Measurements from ENCODE around the gene HSPA13.
"Not testable (repeated sequence)": the region's sequence is repeated elsewhere in the genome, so short reads cannot be mapped to it uniquely, and the experiment has no call there.

Gene HSPA13

GRCh38 chr21:14382835-14383595 lies at the start of gene HSPA13:
TSS of gene HSPA13 (minus strand) at chr21:14383146. CDS start at chr21:14383119, 27 bp downstream.
- peak; percentile 100 for DNase-seq
- in situ Hi-C loops (cut with MboI; ENCODE audit: low pct_unique_long_range_greater_than_20kb, low sequenced_read_pairs), result no loop called here

- in situ Hi-C loops (cut with MboI; ENCODE audit: low pct_unique_long_range_greater_than_20kb, low sequenced_read_pairs), result no loop called here
- no peak for DNase-seq
These were observed 36.0 kb upstream of the HSPA13 start for GRCh38 chr21:14418920-14419319.

- peak; percentile 44 for DNase-seq
- in situ Hi-C loops (cut with MboI; ENCODE audit: low pct_unique_long_range_greater_than_20kb, low sequenced_read_pairs), result no loop called here
These were observed 32.1 kb upstream of the HSPA13 start for GRCh38 chr21:14414932-14415508.

- peak; percentile 44 for DNase-seq
- in situ Hi-C loops (cut with MboI; ENCODE audit: low pct_unique_long_range_greater_than_20kb, low sequenced_read_pairs), result no loop called here
These were observed 23.0 kb upstream of the HSPA13 start for GRCh38 chr21:14405962-14406361.

- in situ Hi-C loops (cut with MboI; ENCODE audit: low pct_unique_long_range_greater_than_20kb, low sequenced_read_pairs), result no loop called here
These were observed 22.3 kb upstream of the HSPA13 start for GRCh38 chr21:14405225-14405624.

GRCh38 chr21:14403681-14404318 lies 20.9 kb upstream of the HSPA13 start:
- in situ Hi-C loops (cut with MboI; ENCODE audit: low pct_unique_long_range_greater_than_20kb, low sequenced_read_pairs), result no loop called here
- DNase-seq, result peak; percentile 70

More at GRCh38 chr21:14405225-14405624, 22.3 kb upstream of the HSPA13 start:
- DNase-seq, result peak; percentile 5

- in situ Hi-C loops (cut with MboI; ENCODE audit: low pct_unique_long_range_greater_than_20kb, low sequenced_read_pairs), result no loop called here
- DNase-seq, result no peak
These were observed 18.3 kb upstream of the HSPA13 start for GRCh38 chr21:14401217-14401616.

- DNase-seq, result no peak
- in situ Hi-C loops (cut with MboI; ENCODE audit: low pct_unique_long_range_greater_than_20kb, low sequenced_read_pairs), result no loop called here
These were observed 5.3 kb upstream of the HSPA13 start for GRCh38 chr21:14388282-14388681.

GRCh38 chr21:14384453-14384852 lies 1.5 kb upstream of the HSPA13 start:
- in situ Hi-C loops (cut with MboI; ENCODE audit: low pct_unique_long_range_greater_than_20kb, low sequenced_read_pairs), result no loop called here
- no peak for DNase-seq

- DNase-seq, result no peak
- in situ Hi-C loops (cut with MboI; ENCODE audit: low pct_unique_long_range_greater_than_20kb, low sequenced_read_pairs), result no loop called here
These were observed 742 bp upstream of the HSPA13 start for GRCh38 chr21:14383596-14384180.

GRCh38 chr21:14382486-14382834 lies 486 bp downstream of the HSPA13 start:
- DNase-seq, result no peak

GRCh38 chr21:14376854-14377253 lies 6.1 kb downstream of the HSPA13 start:
- no peak for DNase-seq
- in situ Hi-C loops (cut with MboI; ENCODE audit: low pct_unique_long_range_greater_than_20kb, low sequenced_read_pairs), result no loop called here

More at GRCh38 chr21:14382486-14382834, 486 bp downstream of the HSPA13 start:
- in situ Hi-C loops (cut with MboI; ENCODE audit: low pct_unique_long_range_greater_than_20kb, low sequenced_read_pairs), result no loop called here

- in situ Hi-C loops (cut with MboI; ENCODE audit: low pct_unique_long_range_greater_than_20kb, low sequenced_read_pairs), result no loop called here
- peak; percentile 56 for DNase-seq
These were observed 15.9 kb downstream of the HSPA13 start for GRCh38 chr21:14366998-14367397.

GRCh38 chr21:14361958-14362357 lies 21.0 kb downstream of the HSPA13 start:
- in situ Hi-C loops (cut with MboI; ENCODE audit: low pct_unique_long_range_greater_than_20kb, low sequenced_read_pairs), result no loop called here
- peak; percentile 56 for DNase-seq

GRCh38 chr21:14358775-14359174 lies 24.2 kb downstream of the HSPA13 start:
- in situ Hi-C loops (cut with MboI; ENCODE audit: low pct_unique_long_range_greater_than_20kb, low sequenced_read_pairs), result no loop called here
- DNase-seq, result no peak

GRCh38 chr21:14356746-14357145 lies 26.2 kb downstream of the HSPA13 start:
- DNase-seq, result no peak
- in situ Hi-C loops (cut with MboI; ENCODE audit: low pct_unique_long_range_greater_than_20kb, low sequenced_read_pairs), result no loop called here

- in situ Hi-C loops (cut with MboI; ENCODE audit: low pct_unique_long_range_greater_than_20kb, low sequenced_read_pairs), result no loop called here
- DNase-seq, result no peak
These were observed 28.4 kb downstream of the HSPA13 start for GRCh38 chr21:14354515-14354914.

- in situ Hi-C loops (cut with MboI; ENCODE audit: low pct_unique_long_range_greater_than_20kb, low sequenced_read_pairs), result no loop called here
- no peak for DNase-seq
These were observed 29.2 kb downstream of the HSPA13 start for GRCh38 chr21:14353726-14354125.

- DNase-seq, result no peak
- in situ Hi-C loops (cut with MboI; ENCODE audit: low pct_unique_long_range_greater_than_20kb, low sequenced_read_pairs), result no loop called here
These were observed 29.7 kb downstream of the HSPA13 start for GRCh38 chr21:14353231-14353630.

- DNase-seq, result peak; percentile 14
- in situ Hi-C loops (cut with MboI; ENCODE audit: low pct_unique_long_range_greater_than_20kb, low sequenced_read_pairs), result not testable (repeated sequence)
These were observed 55.6 kb downstream of the HSPA13 start for GRCh38 chr21:14327346-14327745.

All from KBM-7 (cell line).